ENCODE measurements around the gene KIAA1755.

GRCh38 chr20:38202153-38202981 is 58.2 kb downstream of the KIAA1755 start:
- TF ChIP-seq, protein P1, sequence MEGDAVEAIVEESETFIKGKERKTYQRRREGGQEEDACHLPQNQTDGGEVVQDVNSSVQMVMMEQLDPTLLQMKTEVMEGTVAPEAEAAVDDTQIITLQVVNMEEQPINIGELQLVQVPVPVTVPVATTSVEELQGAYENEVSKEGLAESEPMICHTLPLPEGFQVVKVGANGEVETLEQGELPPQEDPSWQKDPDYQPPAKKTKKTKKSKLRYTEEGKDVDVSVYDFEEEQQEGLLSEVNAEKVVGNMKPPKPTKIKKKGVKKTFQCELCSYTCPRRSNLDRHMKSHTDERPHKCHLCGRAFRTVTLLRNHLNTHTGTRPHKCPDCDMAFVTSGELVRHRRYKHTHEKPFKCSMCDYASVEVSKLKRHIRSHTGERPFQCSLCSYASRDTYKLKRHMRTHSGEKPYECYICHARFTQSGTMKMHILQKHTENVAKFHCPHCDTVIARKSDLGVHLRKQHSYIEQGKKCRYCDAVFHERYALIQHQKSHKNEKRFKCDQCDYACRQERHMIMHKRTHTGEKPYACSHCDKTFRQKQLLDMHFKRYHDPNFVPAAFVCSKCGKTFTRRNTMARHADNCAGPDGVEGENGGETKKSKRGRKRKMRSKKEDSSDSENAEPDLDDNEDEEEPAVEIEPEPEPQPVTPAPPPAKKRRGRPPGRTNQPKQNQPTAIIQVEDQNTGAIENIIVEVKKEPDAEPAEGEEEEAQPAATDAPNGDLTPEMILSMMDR (IDR thresholded peaks at IDR 0.05), result no peak
- no peak for TF ChIP-seq POLR2A (IDR thresholded peaks at IDR 0.05)

All from tibial nerve (tissue), 3 donors.